Keratinocyte (primary cell): ENCODE results near the gene COL8A1. TPM values are rescaled to one million over a fixed set of nuclear protein-coding genes. Genes with fewer than 3 reads are reported as not detected.

Source experiments
- DNase-seq: peaks from one replicate; pipeline ENCODE4 v3.0.0-alpha.2; 2011; ENCODE audit warnings: low read depth, missing footprints, low spot score
- FAIRE-seq: peaks from 2 replicates; lab custom pipeline; 2011; peaks lifted over from hg19 to GRCh38; lab: Jason Lieb, UNC
- H2AFZ ChIP-seq: 2 replicates; pipeline ENCODE4 v1.6.0; 2012; ENCODE audit warnings: low read length, control low read depth, inconsistent platforms; ENCODE audit not compliant: control insufficient read depth
- H3K27ac ChIP-seq: 2 replicates; pipeline ENCODE4 v1.5.1; 2011; ENCODE audit warnings: low read length; ENCODE audit not compliant: control insufficient read depth, insufficient read depth
- H3K27me3 ChIP-seq: 3 replicates; pipeline ENCODE4 v1.6.0; 2011; ENCODE audit warnings: low read length; ENCODE audit not compliant: control insufficient read depth, insufficient read depth; ENCODE audit errors: extremely low read depth
- H3K36me3 ChIP-seq, 2 experiments: 2 replicates in 1 of 2; 3 replicates in 1 of 2; pipeline ENCODE4 v1.5.1; 2011; ENCODE audit warnings: low read length in 2 of 2, mild to moderate bottlenecking in 1 of 2; ENCODE audit not compliant: control insufficient read depth in 2 of 2, insufficient read depth in 2 of 2; ENCODE audit errors: extremely low read depth in 1 of 2
- H3K4me1 ChIP-seq: 3 replicates; pipeline ENCODE4 v1.5.1; 2011; ENCODE audit warnings: low read length; ENCODE audit not compliant: control insufficient read depth, insufficient read depth; ENCODE audit errors: extremely low read depth
- H3K4me2 ChIP-seq: 3 replicates; pipeline ENCODE4 v1.6.0; 2011; ENCODE audit warnings: low read depth, low read length; ENCODE audit not compliant: control insufficient read depth, insufficient read depth; ENCODE audit errors: extremely low read depth
- H3K4me3 ChIP-seq, 3 experiments: fragments of 200-600 bp in 1 of 3; sonication (generic) in 1 of 3; 2 replicates in 2 of 3; 3 replicates in 1 of 3; pipeline ENCODE4 v1.5.1; 2011 to 2016; ENCODE audit warnings: low read length in 3 of 3, mild to moderate bottlenecking in 3 of 3, control low read depth in 2 of 3, inconsistent platforms in 1 of 3, low read depth in 1 of 3, mixed read lengths in 1 of 3, mixed run types in 1 of 3, moderate library complexity in 1 of 3; ENCODE audit not compliant: control insufficient read depth in 2 of 3, insufficient read depth in 2 of 3; ENCODE audit errors: extremely low read depth in 1 of 3
- H3K79me2 ChIP-seq: 2 replicates; pipeline ENCODE4 v1.6.0; 2012; ENCODE audit warnings: low read length; ENCODE audit not compliant: control insufficient read depth, insufficient read depth
- H3K9ac ChIP-seq: 3 replicates; pipeline ENCODE4 v1.6.0; 2011; ENCODE audit warnings: low read length; ENCODE audit not compliant: control insufficient read depth, insufficient read depth; ENCODE audit errors: extremely low read depth
- H3K9me1 ChIP-seq: 3 replicates; pipeline ENCODE4 v1.6.0; 2011; ENCODE audit warnings: low read length; ENCODE audit not compliant: control insufficient read depth, insufficient read depth; ENCODE audit errors: extremely low read depth
- H3K9me3 ChIP-seq: 2 replicates; pipeline ENCODE4 v1.5.1; 2012; ENCODE audit warnings: low read depth, low read length; ENCODE audit not compliant: control insufficient read depth
- H4K20me1 ChIP-seq: 3 replicates; pipeline ENCODE4 v1.6.0; 2011; ENCODE audit warnings: low read length; ENCODE audit not compliant: control insufficient read depth, insufficient read depth; ENCODE audit errors: extremely low read depth
- EZH2 ChIP-seq: IDR thresholded peaks from one replicate; pipeline ENCODE4 v1.6.1; 2012; ENCODE audit warnings: inconsistent platforms, mild to moderate bottlenecking, low read length, moderate library complexity
- dilution Hi-C: fragments of 300-500 bp; cut with MboI; formaldehyde crosslinking; loops from one replicate; pipeline ENCODE4 v1.7.0; 2020; ENCODE audit warnings: low sequenced_read_pairs; ENCODE audit not compliant: extremely low pct_ligation_motif_present
- polyA plus RNA-seq, 5 experiments: library from polyadenylated mRNA; depleted of rRNA in 3 of 5; stranded (reverse) in 3 of 5; stranded (forward) in 1 of 5; unstranded in 1 of 5; fragments of >200 nt; gene quantifications; 1 replicate in 1 of 5; 2 replicates in 3 of 5; 3 replicates in 1 of 5; pipeline versions ENCODE4 v1.2.1 to v1.2.3, GENCODE V29; 2011 to 2012; ENCODE audit warnings: missing spikeins in 2 of 5, low read depth in 1 of 5, low replicate concordance in 1 of 5
- TF ChIP-seq, protein P1 (sequence below), 3 experiments: IDR thresholded peaks in 1 of 3; conservative IDR thresholded peaks in 1 of 3; optimal IDR thresholded peaks in 1 of 3; 2 replicates in 2 of 3; 3 replicates in 1 of 3; pipeline versions ENCODE3 to v1.5.1; 2011; ENCODE audit warnings: low read length in 3 of 3, mild to moderate bottlenecking in 3 of 3, moderate library complexity in 2 of 3, control low read depth in 1 of 3, inconsistent platforms in 1 of 3; ENCODE audit not compliant: insufficient read depth in 2 of 3; ENCODE audit errors: extremely low read depth in 1 of 3

COL8A1 gene
- polyA plus RNA-seq, 1 donor (not counting 4 experiments of a cell fraction or from before 2014, with no cell fraction given) = 102 TPM

DNA sequence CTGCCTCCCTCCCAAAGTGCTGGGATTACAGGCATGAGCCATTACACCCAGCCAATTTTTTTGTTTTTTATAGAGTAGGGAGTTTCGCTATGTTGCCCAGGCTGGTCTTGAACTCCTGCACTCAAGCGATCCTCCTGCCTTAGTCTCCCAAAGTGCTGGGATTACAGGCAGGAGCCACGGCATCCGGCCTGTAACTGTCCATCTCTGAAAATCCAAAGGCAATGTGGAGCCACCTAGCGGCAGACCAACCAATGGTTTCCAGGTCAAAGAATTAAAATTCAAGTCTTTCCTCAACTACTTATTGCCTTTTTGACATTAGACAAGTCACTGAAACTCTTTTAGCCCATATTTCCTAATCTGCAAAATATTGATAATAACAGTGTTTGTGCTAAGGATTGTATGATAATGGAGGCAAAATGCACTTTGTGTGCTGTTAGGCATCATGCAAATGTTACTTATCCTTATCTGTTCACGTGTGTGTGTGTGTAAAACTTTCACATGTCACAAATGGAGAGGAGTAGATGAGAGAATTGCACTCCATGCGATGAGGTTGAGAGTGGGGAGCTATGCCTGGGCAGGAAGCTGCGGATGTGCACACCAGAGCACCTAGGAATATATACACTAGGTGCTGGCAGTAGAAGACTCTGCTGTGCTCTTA, 48.7 kb downstream of the COL8A1 start:
- Histone ChIP-seq H3K9me3 (no peaks in the 10 kb centered on the region), H3K36me3 (no peaks in the 10 kb centered on the region), H3K4me1 (no peaks in the 10 kb centered on the region), H3K79me2 (peaks cover 26% of the 10 kb centered on the region), H3K27ac (no peak overlapping the region), H3K9ac (no peak overlapping the region), H3K4me2 (no peak overlapping the region), H3K4me3 (no peak overlapping the region), H3K27me3 (no peaks in the 10 kb centered on the region), H3K9me1 (no peaks in the 10 kb centered on the region), H2AFZ (no peak overlapping the region), H4K20me1 (no peaks in the 10 kb centered on the region)
- DNase-seq = no peak
- FAIRE-seq = peak; percentile 80
- TF ChIP-seq EZH2 = no peak
- TF ChIP-seq, protein P1, sequence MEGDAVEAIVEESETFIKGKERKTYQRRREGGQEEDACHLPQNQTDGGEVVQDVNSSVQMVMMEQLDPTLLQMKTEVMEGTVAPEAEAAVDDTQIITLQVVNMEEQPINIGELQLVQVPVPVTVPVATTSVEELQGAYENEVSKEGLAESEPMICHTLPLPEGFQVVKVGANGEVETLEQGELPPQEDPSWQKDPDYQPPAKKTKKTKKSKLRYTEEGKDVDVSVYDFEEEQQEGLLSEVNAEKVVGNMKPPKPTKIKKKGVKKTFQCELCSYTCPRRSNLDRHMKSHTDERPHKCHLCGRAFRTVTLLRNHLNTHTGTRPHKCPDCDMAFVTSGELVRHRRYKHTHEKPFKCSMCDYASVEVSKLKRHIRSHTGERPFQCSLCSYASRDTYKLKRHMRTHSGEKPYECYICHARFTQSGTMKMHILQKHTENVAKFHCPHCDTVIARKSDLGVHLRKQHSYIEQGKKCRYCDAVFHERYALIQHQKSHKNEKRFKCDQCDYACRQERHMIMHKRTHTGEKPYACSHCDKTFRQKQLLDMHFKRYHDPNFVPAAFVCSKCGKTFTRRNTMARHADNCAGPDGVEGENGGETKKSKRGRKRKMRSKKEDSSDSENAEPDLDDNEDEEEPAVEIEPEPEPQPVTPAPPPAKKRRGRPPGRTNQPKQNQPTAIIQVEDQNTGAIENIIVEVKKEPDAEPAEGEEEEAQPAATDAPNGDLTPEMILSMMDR (optimal IDR thresholded peaks at IDR 0.05 in 1 of 3, IDR thresholded peaks at IDR 0.05 in 1 of 3, conservative IDR thresholded peaks at IDR 0.05 in 1 of 3; ENCODE audit: extremely low read depth in 1 of 3, insufficient read depth in 2 of 3, low read length in 3 of 3) = peak; percentile 65 to 69 (median 68)
- dilution Hi-C loops = no loop called here

DNA sequence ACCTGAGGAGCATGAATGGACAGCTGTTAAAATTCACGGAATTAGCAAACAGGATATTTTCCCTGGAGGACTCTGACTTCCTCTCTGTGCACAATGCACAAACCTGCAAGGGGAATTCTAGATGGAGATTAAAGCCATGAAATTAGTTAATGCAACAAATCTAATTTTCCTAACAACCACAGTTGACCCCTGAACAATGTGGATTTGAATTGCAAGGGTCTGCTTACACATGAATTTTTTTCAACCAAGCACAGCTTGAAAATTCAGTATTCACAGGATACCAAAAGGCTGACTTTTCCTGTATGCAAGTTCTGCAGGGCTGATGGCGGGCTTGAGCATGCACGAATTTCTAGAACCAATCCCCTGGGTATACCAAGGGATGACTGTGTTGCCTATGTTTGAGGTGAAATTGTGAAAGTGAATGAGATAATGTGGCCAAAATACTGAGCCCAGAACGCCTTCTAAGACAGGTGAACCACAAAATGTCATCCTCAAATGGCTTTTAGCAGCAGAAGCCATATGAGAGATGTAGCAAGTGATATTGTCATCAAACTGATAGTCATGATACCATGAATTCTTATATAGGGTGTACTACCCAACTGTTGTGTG, 52.5 kb downstream of the COL8A1 start:
- Histone ChIP-seq H3K9ac (no peak overlapping the region), H4K20me1 (no peaks in the 10 kb centered on the region), H3K27ac (no peak overlapping the region), H3K4me3 (no peak overlapping the region), H2AFZ (no peak overlapping the region), H3K27me3 (no peaks in the 10 kb centered on the region), H3K79me2 (peaks cover 14% of the 10 kb centered on the region), H3K9me3 (no peaks in the 10 kb centered on the region), H3K36me3 (peaks cover 0 to 7% of the 10 kb centered on the region in 2 experiments), H3K4me1 (no peaks in the 10 kb centered on the region), H3K9me1 (no peaks in the 10 kb centered on the region), H3K4me2 (no peak overlapping the region)
- dilution Hi-C loops = no loop called here
- no peak for FAIRE-seq
- no peak for DNase-seq
- TF ChIP-seq EZH2 = no peak
- TF ChIP-seq, protein P1 (optimal IDR thresholded peaks at IDR 0.05 in 1 of 3, IDR thresholded peaks at IDR 0.05 in 1 of 3, conservative IDR thresholded peaks at IDR 0.05 in 1 of 3; ENCODE audit: extremely low read depth in 1 of 3, insufficient read depth in 2 of 3, low read length in 3 of 3) = no peak
